ENCODE data around the gene CASQ2.

DNA sequence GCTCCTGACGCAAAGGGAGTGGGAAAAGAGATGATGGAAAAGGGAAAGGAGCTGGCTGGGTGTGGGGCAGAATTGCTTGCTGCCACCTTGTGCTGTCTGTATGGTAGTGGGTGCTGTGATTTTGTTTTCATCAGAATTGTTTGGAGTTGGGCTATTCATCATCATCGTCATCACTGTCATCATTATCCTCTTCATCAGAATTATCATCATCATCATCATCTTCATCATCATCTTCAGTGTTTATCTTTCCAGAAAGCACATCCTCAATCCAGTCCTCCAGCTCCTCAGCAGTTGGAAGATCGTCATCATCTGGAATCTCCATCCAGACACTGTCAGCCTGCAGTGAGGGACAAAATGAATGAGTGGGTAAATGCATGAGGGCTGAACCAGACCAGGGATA is 67.4 kb downstream of the CASQ2 start:
- TF ChIP-seq FOXA3 (CRISPR knock-in tag; conservative IDR thresholded peaks at IDR 0.05 in 1 of 2, IDR thresholded peaks at IDR 0.05 in 1 of 2): no peak
- TF ChIP-seq, protein P1, sequence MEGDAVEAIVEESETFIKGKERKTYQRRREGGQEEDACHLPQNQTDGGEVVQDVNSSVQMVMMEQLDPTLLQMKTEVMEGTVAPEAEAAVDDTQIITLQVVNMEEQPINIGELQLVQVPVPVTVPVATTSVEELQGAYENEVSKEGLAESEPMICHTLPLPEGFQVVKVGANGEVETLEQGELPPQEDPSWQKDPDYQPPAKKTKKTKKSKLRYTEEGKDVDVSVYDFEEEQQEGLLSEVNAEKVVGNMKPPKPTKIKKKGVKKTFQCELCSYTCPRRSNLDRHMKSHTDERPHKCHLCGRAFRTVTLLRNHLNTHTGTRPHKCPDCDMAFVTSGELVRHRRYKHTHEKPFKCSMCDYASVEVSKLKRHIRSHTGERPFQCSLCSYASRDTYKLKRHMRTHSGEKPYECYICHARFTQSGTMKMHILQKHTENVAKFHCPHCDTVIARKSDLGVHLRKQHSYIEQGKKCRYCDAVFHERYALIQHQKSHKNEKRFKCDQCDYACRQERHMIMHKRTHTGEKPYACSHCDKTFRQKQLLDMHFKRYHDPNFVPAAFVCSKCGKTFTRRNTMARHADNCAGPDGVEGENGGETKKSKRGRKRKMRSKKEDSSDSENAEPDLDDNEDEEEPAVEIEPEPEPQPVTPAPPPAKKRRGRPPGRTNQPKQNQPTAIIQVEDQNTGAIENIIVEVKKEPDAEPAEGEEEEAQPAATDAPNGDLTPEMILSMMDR (IDR thresholded peaks at IDR 0.05 in 2 of 3, conservative IDR thresholded peaks at IDR 0.05 in 1 of 3; ENCODE audit: insufficient read depth in 2 of 3, low read depth in 1 of 3, low read length in 3 of 3): no peak
- TF ChIP-seq, protein P2, sequence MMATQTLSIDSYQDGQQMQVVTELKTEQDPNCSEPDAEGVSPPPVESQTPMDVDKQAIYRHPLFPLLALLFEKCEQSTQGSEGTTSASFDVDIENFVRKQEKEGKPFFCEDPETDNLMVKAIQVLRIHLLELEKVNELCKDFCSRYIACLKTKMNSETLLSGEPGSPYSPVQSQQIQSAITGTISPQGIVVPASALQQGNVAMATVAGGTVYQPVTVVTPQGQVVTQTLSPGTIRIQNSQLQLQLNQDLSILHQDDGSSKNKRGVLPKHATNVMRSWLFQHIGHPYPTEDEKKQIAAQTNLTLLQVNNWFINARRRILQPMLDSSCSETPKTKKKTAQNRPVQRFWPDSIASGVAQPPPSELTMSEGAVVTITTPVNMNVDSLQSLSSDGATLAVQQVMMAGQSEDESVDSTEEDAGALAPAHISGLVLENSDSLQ (IDR thresholded peaks at IDR 0.05): no peak
- no peak for TF ChIP-seq FOS (IDR thresholded peaks at IDR 0.05; ENCODE audit: extremely low read depth, insufficient read length)
- TF ChIP-seq DPF2 (IDR thresholded peaks at IDR 0.05): no peak
- TF ChIP-seq, protein P3, sequence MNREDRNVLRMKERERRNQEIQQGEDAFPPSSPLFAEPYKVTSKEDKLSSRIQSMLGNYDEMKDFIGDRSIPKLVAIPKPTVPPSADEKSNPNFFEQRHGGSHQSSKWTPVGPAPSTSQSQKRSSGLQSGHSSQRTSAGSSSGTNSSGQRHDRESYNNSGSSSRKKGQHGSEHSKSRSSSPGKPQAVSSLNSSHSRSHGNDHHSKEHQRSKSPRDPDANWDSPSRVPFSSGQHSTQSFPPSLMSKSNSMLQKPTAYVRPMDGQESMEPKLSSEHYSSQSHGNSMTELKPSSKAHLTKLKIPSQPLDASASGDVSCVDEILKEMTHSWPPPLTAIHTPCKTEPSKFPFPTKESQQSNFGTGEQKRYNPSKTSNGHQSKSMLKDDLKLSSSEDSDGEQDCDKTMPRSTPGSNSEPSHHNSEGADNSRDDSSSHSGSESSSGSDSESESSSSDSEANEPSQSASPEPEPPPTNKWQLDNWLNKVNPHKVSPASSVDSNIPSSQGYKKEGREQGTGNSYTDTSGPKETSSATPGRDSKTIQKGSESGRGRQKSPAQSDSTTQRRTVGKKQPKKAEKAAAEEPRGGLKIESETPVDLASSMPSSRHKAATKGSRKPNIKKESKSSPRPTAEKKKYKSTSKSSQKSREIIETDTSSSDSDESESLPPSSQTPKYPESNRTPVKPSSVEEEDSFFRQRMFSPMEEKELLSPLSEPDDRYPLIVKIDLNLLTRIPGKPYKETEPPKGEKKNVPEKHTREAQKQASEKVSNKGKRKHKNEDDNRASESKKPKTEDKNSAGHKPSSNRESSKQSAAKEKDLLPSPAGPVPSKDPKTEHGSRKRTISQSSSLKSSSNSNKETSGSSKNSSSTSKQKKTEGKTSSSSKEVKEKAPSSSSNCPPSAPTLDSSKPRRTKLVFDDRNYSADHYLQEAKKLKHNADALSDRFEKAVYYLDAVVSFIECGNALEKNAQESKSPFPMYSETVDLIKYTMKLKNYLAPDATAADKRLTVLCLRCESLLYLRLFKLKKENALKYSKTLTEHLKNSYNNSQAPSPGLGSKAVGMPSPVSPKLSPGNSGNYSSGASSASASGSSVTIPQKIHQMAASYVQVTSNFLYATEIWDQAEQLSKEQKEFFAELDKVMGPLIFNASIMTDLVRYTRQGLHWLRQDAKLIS (CRISPR knock-in tag; IDR thresholded peaks at IDR 0.05): no peak

All from K562 (cell line).